NCI-H226 (cell line): ENCODE measurements around the gene NRG2.

Experiments
- DNase-seq: peaks from one replicate; pipeline ENCODE4 v3.0.0-alpha.2; 2015

The NRG2 gene

GRCh38 chr5:139926797-139927503 is 116.1 kb downstream of the NRG2 start:
- peak; percentile 52 for DNase-seq

- DNase-seq = peak; percentile 51
These were observed 117.2 kb downstream of the NRG2 start for GRCh38 chr5:139925650-139926640.

GRCh38 chr5:139925216-139925562 is 117.9 kb downstream of the NRG2 start:
- DNase-seq = no peak

- DNase-seq = no peak
These were observed 118.5 kb downstream of the NRG2 start for GRCh38 chr5:139924294-139925215.

- DNase-seq = peak; percentile 76
These were observed 123.8 kb downstream of the NRG2 start for GRCh38 chr5:139919308-139919707.

GRCh38 chr5:139915834-139916233 is 127.3 kb downstream of the NRG2 start:
- DNase-seq = no peak

GRCh38 chr5:139915266-139915665 is 127.8 kb downstream of the NRG2 start:
- DNase-seq = no peak

GRCh38 chr5:139914218-139914807 is 128.8 kb downstream of the NRG2 start:
- peak; percentile 83 for DNase-seq

GRCh38 chr5:139912804-139913203 is 130.3 kb downstream of the NRG2 start:
- no peak for DNase-seq

- DNase-seq = no peak
These were observed 130.9 kb downstream of the NRG2 start for GRCh38 chr5:139912158-139912557.

GRCh38 chr5:139911425-139912120 is 131.5 kb downstream of the NRG2 start:
- DNase-seq = no peak

- no peak for DNase-seq
These were observed 132.2 kb downstream of the NRG2 start for GRCh38 chr5:139910901-139911300.

- DNase-seq = no peak
These were observed 133.1 kb downstream of the NRG2 start for GRCh38 chr5:139910036-139910435.

- DNase-seq = peak; percentile 32
These were observed 134.3 kb downstream of the NRG2 start for GRCh38 chr5:139908749-139909148.

- no peak for DNase-seq
These were observed 136.4 kb downstream of the NRG2 start for GRCh38 chr5:139906661-139907060.

- DNase-seq = no peak
These were observed 138.1 kb downstream of the NRG2 start for GRCh38 chr5:139904816-139905661.

- DNase-seq = no peak
These were observed 138.6 kb downstream of the NRG2 start for GRCh38 chr5:139904566-139904815.

- no peak for DNase-seq
These were observed 139.1 kb downstream of the NRG2 start for GRCh38 chr5:139903795-139904565.

GRCh38 chr5:139903450-139903794 is 139.7 kb downstream of the NRG2 start:
- DNase-seq = no peak

GRCh38 chr5:139901986-139902385 is 141.1 kb downstream of the NRG2 start:
- DNase-seq = no peak

GRCh38 chr5:139901251-139901575 is 141.9 kb downstream of the NRG2 start:
- no peak for DNase-seq
